Fibroblast of peridontal ligament (primary cell): ENCODE data around the gene OR10H5.
"Not testable (repeated sequence)": the region's sequence is repeated elsewhere in the genome, so short reads cannot be mapped to it uniquely, and the experiment has no call there.

Source experiments
- DNase-seq: peaks from one replicate; pipeline ENCODE4 v3.0.0-alpha.2; 2010; ENCODE audit errors: extremely low read depth

Gene OR10H5

GRCh38 chr19:15787611-15788155 lies at the start of gene OR10H5:
OR10H5 (plus strand) TSS chr19:15787661; CDS start chr19:15794049, 6,388 bp downstream.
- DNase-seq = no peak

GRCh38 chr19:15737722-15738121 lies 49.7 kb upstream of the OR10H5 start, which contains the start of gene OR10H3:
OR10H3 (plus strand) TSS chr19:15737985; CDS start chr19:15741393, 3,408 bp downstream.
- no peak for DNase-seq

GRCh38 chr19:15740785-15741184 lies 46.7 kb upstream of the OR10H5 start:
- no peak for DNase-seq

- DNase-seq = no peak
Observed at GRCh38 chr19:15748239-15748638, 39.2 kb upstream of the OR10H5 start.

GRCh38 chr19:15758379-15758778 lies 29.1 kb upstream of the OR10H5 start:
- no peak for DNase-seq

- no peak for DNase-seq
Observed at GRCh38 chr19:15759962-15760565, 27.4 kb upstream of the OR10H5 start.

GRCh38 chr19:15769586-15769985 lies 17.9 kb upstream of the OR10H5 start:
- DNase-seq = no peak

- not testable (repeated sequence) for DNase-seq
Observed at GRCh38 chr19:15774159-15774558, 13.3 kb upstream of the OR10H5 start.

- no peak for DNase-seq
Observed at GRCh38 chr19:15775249-15775648, 12.2 kb upstream of the OR10H5 start.

- no peak for DNase-seq
Observed at GRCh38 chr19:15776264-15776663, 11.2 kb upstream of the OR10H5 start.

- no peak for DNase-seq
Observed at GRCh38 chr19:15776991-15777970, 10.2 kb upstream of the OR10H5 start.

- DNase-seq = peak; percentile 7
Observed at GRCh38 chr19:15779756-15780476, 7.5 kb upstream of the OR10H5 start.

GRCh38 chr19:15780610-15781418 lies 6.6 kb upstream of the OR10H5 start:
- no peak for DNase-seq

GRCh38 chr19:15781661-15782060 lies 5.8 kb upstream of the OR10H5 start:
- no peak for DNase-seq

- DNase-seq = no peak
Observed at GRCh38 chr19:15782211-15782610, 5.2 kb upstream of the OR10H5 start.

- DNase-seq = not testable (repeated sequence)
Observed at GRCh38 chr19:15782896-15783295, 4.6 kb upstream of the OR10H5 start.

- DNase-seq = no peak
Observed at GRCh38 chr19:15788594-15789270, 1.3 kb downstream of the OR10H5 start.

- DNase-seq = no peak
Observed at GRCh38 chr19:15790096-15790495, 2.6 kb downstream of the OR10H5 start.

GRCh38 chr19:15794279-15794678 lies 6.8 kb downstream of the OR10H5 start:
- DNase-seq = not testable (repeated sequence)

GRCh38 chr19:15810335-15810734 lies 22.9 kb downstream of the OR10H5 start:
- no peak for DNase-seq
